ENCODE data around the gene WIPF3. TPM values are rescaled to one million over a fixed set of nuclear protein-coding genes. Genes with fewer than 3 reads are reported as not detected.

Gene WIPF3
- total and polyA plus RNA-seq, 4 donors: 0.20 to 2.8 (median 0.29) TPM

- H3K9ac ChIP-seq (ENCODE audit: insufficient read depth in 1 of 2, low read length in 2 of 2): no peak overlapping the region
- TF ChIP-seq CTCF (IDR thresholded peaks at IDR 0.05; ENCODE audit: control extremely low read depth, extremely low read depth): no peak
Measured at GRCh38 chr7:29765490-29765889, 40.8 kb upstream of the WIPF3 start.

GRCh38 chr7:29770371-29770770 is 35.9 kb upstream of the WIPF3 start:
- no peak for DNase-seq
- H3K36me3 ChIP-seq (ENCODE audit: control insufficient read depth in 4 of 4, insufficient read depth in 4 of 4, low read length in 4 of 4): no peaks in the 10 kb centered on the region
- no peak for TF ChIP-seq CTCF (IDR thresholded peaks at IDR 0.05; ENCODE audit: control extremely low read depth, extremely low read depth)
- H3K9me3 ChIP-seq (ENCODE audit: control insufficient read depth in 4 of 4, insufficient read depth in 3 of 4, low read length in 3 of 4): peaks cover 0 to 2% (median 0%) of the 10 kb centered on the region in 4 donors
- no peak overlapping the region for H3K4me3 ChIP-seq
- H3K9ac ChIP-seq (ENCODE audit: insufficient read depth in 1 of 2, low read length in 2 of 2): no peak overlapping the region
- WGBS, 2 donors: 88% methylated on average over 6 of the region's 6 CpGs
- H3K27me3 ChIP-seq (ENCODE audit: control insufficient read depth in 3 of 3, insufficient read depth in 3 of 3, low read length in 2 of 3): peaks cover 0 to 16% (median 0%) of the 10 kb centered on the region in 3 donors
- no peaks in the 10 kb centered on the region for H3K4me1 ChIP-seq (ENCODE audit: control insufficient read depth in 5 of 5, insufficient read depth in 5 of 5, low read length in 5 of 5)
- ATAC-seq (ENCODE audit: insufficient read depth, low FRiP score): no peak
- no peak overlapping the region for H3K27ac ChIP-seq (ENCODE audit: low read depth in 1 of 2, low read length in 1 of 2)

More at GRCh38 chr7:29765490-29765889, 40.8 kb upstream of the WIPF3 start:
- WGBS, 2 donors: 60 to 69% methylated on average over 5 of the region's 5 CpGs
- DNase-seq (no peak), ATAC-seq (ENCODE audit: insufficient read depth, low FRiP score) (no peak)
- H3K27me3 ChIP-seq (ENCODE audit: control insufficient read depth in 3 of 3, insufficient read depth in 3 of 3, low read length in 2 of 3): peaks cover 0 to 40% (median 0%) of the 10 kb centered on the region in 3 donors
- no peak overlapping the region for H3K27ac ChIP-seq (ENCODE audit: low read depth in 1 of 2, low read length in 1 of 2)
- no peaks in the 10 kb centered on the region for H3K4me1 ChIP-seq (ENCODE audit: control insufficient read depth in 5 of 5, insufficient read depth in 5 of 5, low read length in 5 of 5)
- no peak overlapping the region for H3K4me3 ChIP-seq
- peaks cover 0 to 2% (median 0%) of the 10 kb centered on the region in 4 donors for H3K9me3 ChIP-seq (ENCODE audit: control insufficient read depth in 4 of 4, insufficient read depth in 3 of 4, low read length in 3 of 4)
- H3K36me3 ChIP-seq (ENCODE audit: control insufficient read depth in 4 of 4, insufficient read depth in 4 of 4, low read length in 4 of 4): no peaks in the 10 kb centered on the region

GRCh38 chr7:29771081-29771816 is 35.1 kb upstream of the WIPF3 start:
- no peak overlapping the region for H3K27ac ChIP-seq (ENCODE audit: low read depth in 1 of 2, low read length in 1 of 2)
- TF ChIP-seq CTCF (IDR thresholded peaks at IDR 0.05; ENCODE audit: control extremely low read depth, extremely low read depth): no peak
- no peak overlapping the region for H3K9ac ChIP-seq (ENCODE audit: insufficient read depth in 1 of 2, low read length in 2 of 2)
- H3K27me3 ChIP-seq (ENCODE audit: control insufficient read depth in 3 of 3, insufficient read depth in 3 of 3, low read length in 2 of 3): peaks cover 0 to 20% (median 0%) of the 10 kb centered on the region in 3 donors
- 65 to 84% methylated on average over 4 of the region's 4 CpGs for WGBS, 2 donors
- ATAC-seq (ENCODE audit: insufficient read depth, low FRiP score) (no peak), DNase-seq (peak in 2 of 3 donors; percentile 33 to 77)
- H3K4me1 ChIP-seq (ENCODE audit: control insufficient read depth in 5 of 5, insufficient read depth in 5 of 5, low read length in 5 of 5): no peaks in the 10 kb centered on the region
- peaks cover 0 to 3% (median 0%) of the 10 kb centered on the region in 4 donors for H3K9me3 ChIP-seq (ENCODE audit: control insufficient read depth in 4 of 4, insufficient read depth in 3 of 4, low read length in 3 of 4)
- H3K36me3 ChIP-seq (ENCODE audit: control insufficient read depth in 4 of 4, insufficient read depth in 4 of 4, low read length in 4 of 4): no peaks in the 10 kb centered on the region
- H3K4me3 ChIP-seq: no peak overlapping the region
